Amniotic epithelial cell (primary cell): ENCODE results near the gene REM1.
"Not testable (repeated sequence)": the region's sequence is repeated elsewhere in the genome, so short reads cannot be mapped to it uniquely, and the experiment has no call there.

Experiments
- DNase-seq: peaks from one replicate; pipeline ENCODE4 v3.0.0-alpha.2; 2010; ENCODE audit warnings: low read depth

REM1 gene

GRCh38 chr20:31485450-31486339 is 10.6 kb downstream of the REM1 start:
- DNase-seq, result peak; percentile 72

GRCh38 chr20:31488115-31488514 is 13.0 kb downstream of the REM1 start:
- DNase-seq, result no peak

GRCh38 chr20:31489152-31489551 is 14.1 kb downstream of the REM1 start:
- no peak for DNase-seq

GRCh38 chr20:31490752-31491151 is 15.7 kb downstream of the REM1 start:
- DNase-seq, result no peak

GRCh38 chr20:31494131-31494530 is 19.0 kb downstream of the REM1 start:
- peak; percentile 51 for DNase-seq

GRCh38 chr20:31496761-31497295 is 21.7 kb downstream of the REM1 start:
- no peak for DNase-seq

GRCh38 chr20:31497838-31498540 is 22.9 kb downstream of the REM1 start:
- DNase-seq, result peak; percentile 31

- DNase-seq, result no peak
Measured at GRCh38 chr20:31500527-31500926, 25.4 kb downstream of the REM1 start.

GRCh38 chr20:31502884-31503673 is 28.0 kb downstream of the REM1 start:
- DNase-seq, result peak; percentile 46

GRCh38 chr20:31505903-31506302 is 30.8 kb downstream of the REM1 start:
- DNase-seq, result no peak

GRCh38 chr20:31508517-31509244 is 33.6 kb downstream of the REM1 start:
- no peak for DNase-seq

- DNase-seq, result peak; percentile 89
Measured at GRCh38 chr20:31514154-31515071, 39.3 kb downstream of the REM1 start, which contains the start of gene HM13. TSS of gene HM13 (plus strand) at chr20:31514442. CDS start at chr20:31514552, 110 bp downstream.

GRCh38 chr20:31515072-31515774 is 40.1 kb downstream of the REM1 start:
- no peak for DNase-seq

GRCh38 chr20:31515775-31516107 is 40.7 kb downstream of the REM1 start:
- no peak for DNase-seq

GRCh38 chr20:31516166-31516565 is 41.1 kb downstream of the REM1 start:
- DNase-seq, result no peak

GRCh38 chr20:31516651-31517050 is 41.6 kb downstream of the REM1 start:
- no peak for DNase-seq

- peak; percentile 58 for DNase-seq
Measured at GRCh38 chr20:31517373-31517772, 42.3 kb downstream of the REM1 start.

GRCh38 chr20:31521267-31521666 is 46.2 kb downstream of the REM1 start:
- DNase-seq, result not testable (repeated sequence)

GRCh38 chr20:31522731-31523130 is 47.6 kb downstream of the REM1 start:
- no peak for DNase-seq
